Measurements from ENCODE around the gene ECE2.

DNA sequence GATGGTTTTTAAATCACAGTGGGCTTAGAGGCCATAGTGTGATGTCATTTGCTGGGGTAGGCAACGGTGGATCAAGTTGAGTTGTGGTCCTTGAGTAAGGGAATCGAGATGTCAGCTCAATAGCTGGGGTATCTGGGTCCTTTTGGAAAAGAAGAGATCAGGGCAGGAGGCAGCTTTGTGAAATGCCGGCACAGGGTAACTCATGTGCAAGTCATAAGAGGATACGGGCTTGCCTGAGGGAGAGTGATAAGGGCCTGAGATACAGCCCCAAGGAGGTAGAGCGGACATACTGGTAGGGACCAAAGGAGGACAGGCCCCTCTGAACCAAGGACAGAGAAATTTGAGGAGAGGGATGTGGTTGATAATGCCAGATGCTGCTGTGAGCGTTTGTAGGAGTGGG lies 57.4 kb downstream of the ECE2 start:
- TF ChIP-seq, protein P1, sequence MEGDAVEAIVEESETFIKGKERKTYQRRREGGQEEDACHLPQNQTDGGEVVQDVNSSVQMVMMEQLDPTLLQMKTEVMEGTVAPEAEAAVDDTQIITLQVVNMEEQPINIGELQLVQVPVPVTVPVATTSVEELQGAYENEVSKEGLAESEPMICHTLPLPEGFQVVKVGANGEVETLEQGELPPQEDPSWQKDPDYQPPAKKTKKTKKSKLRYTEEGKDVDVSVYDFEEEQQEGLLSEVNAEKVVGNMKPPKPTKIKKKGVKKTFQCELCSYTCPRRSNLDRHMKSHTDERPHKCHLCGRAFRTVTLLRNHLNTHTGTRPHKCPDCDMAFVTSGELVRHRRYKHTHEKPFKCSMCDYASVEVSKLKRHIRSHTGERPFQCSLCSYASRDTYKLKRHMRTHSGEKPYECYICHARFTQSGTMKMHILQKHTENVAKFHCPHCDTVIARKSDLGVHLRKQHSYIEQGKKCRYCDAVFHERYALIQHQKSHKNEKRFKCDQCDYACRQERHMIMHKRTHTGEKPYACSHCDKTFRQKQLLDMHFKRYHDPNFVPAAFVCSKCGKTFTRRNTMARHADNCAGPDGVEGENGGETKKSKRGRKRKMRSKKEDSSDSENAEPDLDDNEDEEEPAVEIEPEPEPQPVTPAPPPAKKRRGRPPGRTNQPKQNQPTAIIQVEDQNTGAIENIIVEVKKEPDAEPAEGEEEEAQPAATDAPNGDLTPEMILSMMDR (conservative IDR thresholded peaks at IDR 0.05; ENCODE audit: low read length) = no peak
- TF ChIP-seq EZH2phosphoT487 (IDR thresholded peaks at IDR 0.05; ENCODE audit: borderline replicate concordance, low read depth, low read length) = no peak

Measured in OCI-LY7 (cell line).